ENCODE measurements around the gene GALNT17. TPM values are rescaled to one million over a fixed set of nuclear protein-coding genes. Genes with fewer than 3 reads are reported as not detected.

The GALNT17 gene
- total RNA-seq, 1 donor, result 0.36 TPM

DNA sequence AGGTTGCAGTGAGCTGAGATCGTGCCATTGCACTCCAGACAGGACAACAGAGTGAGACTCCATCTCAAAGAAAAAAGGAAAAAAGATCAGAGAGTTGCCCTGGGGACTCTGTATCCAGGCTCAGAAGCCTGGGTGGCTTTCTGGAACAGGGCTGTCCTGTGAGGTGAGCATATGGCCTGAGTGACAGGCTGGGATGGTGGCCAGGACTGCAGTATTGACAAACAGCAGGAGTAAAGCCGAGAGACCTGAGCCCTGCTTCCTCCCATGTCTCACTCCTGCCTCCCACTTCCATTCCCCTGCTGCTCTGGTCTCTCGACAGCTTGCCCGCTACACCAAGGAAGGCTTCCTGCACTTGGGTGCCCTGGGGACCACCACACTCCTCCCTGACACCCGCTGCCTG is 578.5 kb downstream of the GALNT17 start:
- TF ChIP-seq CTCF (IDR thresholded peaks at IDR 0.05; ENCODE audit: extremely low read depth, low read depth, low read length), result no peak
- Histone ChIP-seq H3K4me1 (ENCODE audit: insufficient read depth, low read length) (no peaks in the 10 kb centered on the region), H3K4me3 (ENCODE audit: insufficient read depth, low read length) (no peak overlapping the region), H3K79me2 (ENCODE audit: insufficient read depth, low read length) (no peaks in the 10 kb centered on the region), H3K4me2 (ENCODE audit: insufficient read depth, low read length) (no peak overlapping the region), H4K20me1 (ENCODE audit: insufficient read depth, low read length) (no peaks in the 10 kb centered on the region), H3K27ac (ENCODE audit: low read depth, low read length) (no peak overlapping the region), H3K36me3 (ENCODE audit: insufficient read depth, low read length) (no peaks in the 10 kb centered on the region), H3K27me3 (ENCODE audit: insufficient read depth, low read length) (no peaks in the 10 kb centered on the region), H3K9me3 (ENCODE audit: low read depth, low read length) (no peaks in the 10 kb centered on the region), H2AFZ (ENCODE audit: low read length) (no peak overlapping the region)
- no peak for DNase-seq (ENCODE audit: insufficient read length, low spot score, missing footprints)

GRCh38 chr7:71712653-71713180 is 580.8 kb downstream of the GALNT17 start:
- no peak overlapping the region for H3K4me3 ChIP-seq (ENCODE audit: insufficient read depth, low read length)
- no peaks in the 10 kb centered on the region for H3K79me2 ChIP-seq (ENCODE audit: insufficient read depth, low read length)
- H3K27ac ChIP-seq (ENCODE audit: low read depth, low read length), result no peak overlapping the region
- no peak for DNase-seq (ENCODE audit: insufficient read length, low spot score, missing footprints)
- no peak overlapping the region for H2AFZ ChIP-seq (ENCODE audit: low read length)
- no peaks in the 10 kb centered on the region for H3K27me3 ChIP-seq (ENCODE audit: insufficient read depth, low read length)
- no peaks in the 10 kb centered on the region for H3K36me3 ChIP-seq (ENCODE audit: insufficient read depth, low read length)
- no peak for TF ChIP-seq CTCF (IDR thresholded peaks at IDR 0.05; ENCODE audit: extremely low read depth, low read depth, low read length)
- H3K9me3 ChIP-seq (ENCODE audit: low read depth, low read length), result no peaks in the 10 kb centered on the region
- H3K4me2 ChIP-seq (ENCODE audit: insufficient read depth, low read length), result no peak overlapping the region
- H3K4me1 ChIP-seq (ENCODE audit: insufficient read depth, low read length), result no peaks in the 10 kb centered on the region
- no peaks in the 10 kb centered on the region for H4K20me1 ChIP-seq (ENCODE audit: insufficient read depth, low read length)

DNA sequence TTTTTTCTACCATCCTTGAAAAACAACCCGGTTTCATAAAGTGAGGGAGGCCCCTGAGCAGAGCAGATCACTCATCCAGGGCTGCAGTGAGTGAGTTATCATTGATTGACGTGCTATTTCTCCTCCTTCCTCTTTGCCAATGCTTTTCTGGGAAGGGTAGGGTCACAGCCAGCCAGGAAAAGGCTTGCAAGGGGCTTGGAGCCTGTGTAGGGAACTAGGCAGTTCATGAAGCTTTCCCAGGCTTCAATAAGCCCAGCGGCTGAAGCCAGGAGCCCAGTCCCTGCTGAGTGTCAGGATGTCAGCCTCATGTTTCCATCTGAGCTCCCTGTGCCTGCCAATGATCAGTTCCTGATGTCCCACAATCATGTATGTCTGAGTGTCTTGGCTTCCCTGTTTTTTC is 584.7 kb downstream of the GALNT17 start:
- no peak for TF ChIP-seq CTCF (IDR thresholded peaks at IDR 0.05; ENCODE audit: extremely low read depth, low read depth, low read length)
- no peaks in the 10 kb centered on the region for H3K9me3 ChIP-seq (ENCODE audit: low read depth, low read length)
- DNase-seq (ENCODE audit: insufficient read length, low spot score, missing footprints), result no peak
- no peak overlapping the region for H2AFZ ChIP-seq (ENCODE audit: low read length)
- no peak overlapping the region for H3K4me2 ChIP-seq (ENCODE audit: insufficient read depth, low read length)
- no peaks in the 10 kb centered on the region for H3K27me3 ChIP-seq (ENCODE audit: insufficient read depth, low read length)
- no peak overlapping the region for H3K27ac ChIP-seq (ENCODE audit: low read depth, low read length)
- H3K36me3 ChIP-seq (ENCODE audit: insufficient read depth, low read length), result no peaks in the 10 kb centered on the region
- no peaks in the 10 kb centered on the region for H3K79me2 ChIP-seq (ENCODE audit: insufficient read depth, low read length)
- H3K4me1 ChIP-seq (ENCODE audit: insufficient read depth, low read length), result no peaks in the 10 kb centered on the region
- H4K20me1 ChIP-seq (ENCODE audit: insufficient read depth, low read length), result no peaks in the 10 kb centered on the region
- no peak overlapping the region for H3K4me3 ChIP-seq (ENCODE audit: insufficient read depth, low read length)

DNA sequence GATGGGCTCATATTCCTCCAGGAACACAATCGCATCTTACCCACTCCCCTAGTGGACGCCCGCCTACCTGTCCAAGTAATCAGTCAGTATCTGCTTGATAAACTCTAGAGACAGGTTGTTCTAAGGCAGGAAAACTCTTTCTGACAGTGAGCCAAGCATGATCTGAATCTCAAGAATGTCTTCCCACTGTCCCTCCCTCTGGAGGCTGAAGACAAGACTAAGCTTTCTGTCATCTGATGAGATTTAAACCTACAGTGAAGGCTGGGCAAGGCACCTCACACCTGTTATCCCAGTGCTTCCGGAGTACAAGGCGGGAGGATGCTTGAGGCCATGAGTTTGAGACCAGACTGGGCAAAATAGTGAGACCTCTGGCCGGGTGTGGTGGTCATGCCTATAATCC is 586.6 kb downstream of the GALNT17 start:
- no peak overlapping the region for H3K4me2 ChIP-seq (ENCODE audit: insufficient read depth, low read length)
- no peak overlapping the region for H3K27ac ChIP-seq (ENCODE audit: low read depth, low read length)
- H3K4me3 ChIP-seq (ENCODE audit: insufficient read depth, low read length), result no peak overlapping the region
- H3K9me3 ChIP-seq (ENCODE audit: low read depth, low read length), result no peaks in the 10 kb centered on the region
- no peaks in the 10 kb centered on the region for H3K79me2 ChIP-seq (ENCODE audit: insufficient read depth, low read length)
- H3K36me3 ChIP-seq (ENCODE audit: insufficient read depth, low read length), result no peaks in the 10 kb centered on the region
- DNase-seq (ENCODE audit: insufficient read length, low spot score, missing footprints), result no peak
- no peak for TF ChIP-seq CTCF (IDR thresholded peaks at IDR 0.05; ENCODE audit: extremely low read depth, low read depth, low read length)
- H2AFZ ChIP-seq (ENCODE audit: low read length), result no peak overlapping the region
- no peaks in the 10 kb centered on the region for H3K27me3 ChIP-seq (ENCODE audit: insufficient read depth, low read length)
- H3K4me1 ChIP-seq (ENCODE audit: insufficient read depth, low read length), result no peaks in the 10 kb centered on the region
- H4K20me1 ChIP-seq (ENCODE audit: insufficient read depth, low read length), result no peaks in the 10 kb centered on the region
